ENCODE results near the gene TPM2. TPM values are rescaled to one million over a fixed set of nuclear protein-coding genes. Genes with fewer than 3 reads are reported as not detected.

The TPM2 gene
- total RNA-seq, 4 donors from 2014 or later, result 86.2 to 269 (median 115) TPM

- no peak for TF ChIP-seq CTCF (IDR thresholded peaks at IDR 0.05; ENCODE audit: low read depth)
Measured at GRCh38 chr9:35695943-35696401, 6.2 kb upstream of the TPM2 start.

- TF ChIP-seq CTCF (IDR thresholded peaks at IDR 0.05; ENCODE audit: low read depth), result no peak
Measured at GRCh38 chr9:35691757-35692301, 2.1 kb upstream of the TPM2 start.

GRCh38 chr9:35691334-35691650 is 1.6 kb upstream of the TPM2 start:
- TF ChIP-seq CTCF (IDR thresholded peaks at IDR 0.05; ENCODE audit: low read depth), result no peak

GRCh38 chr9:35690614-35691333 is 1.0 kb upstream of the TPM2 start:
- TF ChIP-seq CTCF (IDR thresholded peaks at IDR 0.05; ENCODE audit: low read depth), result no peak

- TF ChIP-seq CTCF (IDR thresholded peaks at IDR 0.05; ENCODE audit: low read depth), result no peak
Measured at GRCh38 chr9:35690294-35690613, 529 bp upstream of the TPM2 start.

GRCh38 chr9:35688558-35689541 is 875 bp downstream of the TPM2 start:
- no peak for TF ChIP-seq CTCF (IDR thresholded peaks at IDR 0.05; ENCODE audit: low read depth)

GRCh38 chr9:35687972-35688557 is 1.7 kb downstream of the TPM2 start:
- no peak for TF ChIP-seq CTCF (IDR thresholded peaks at IDR 0.05; ENCODE audit: low read depth)

All from subcutaneous adipose tissue (tissue), 4 donors.